ENCODE data around the gene ATXN10.

DNA sequence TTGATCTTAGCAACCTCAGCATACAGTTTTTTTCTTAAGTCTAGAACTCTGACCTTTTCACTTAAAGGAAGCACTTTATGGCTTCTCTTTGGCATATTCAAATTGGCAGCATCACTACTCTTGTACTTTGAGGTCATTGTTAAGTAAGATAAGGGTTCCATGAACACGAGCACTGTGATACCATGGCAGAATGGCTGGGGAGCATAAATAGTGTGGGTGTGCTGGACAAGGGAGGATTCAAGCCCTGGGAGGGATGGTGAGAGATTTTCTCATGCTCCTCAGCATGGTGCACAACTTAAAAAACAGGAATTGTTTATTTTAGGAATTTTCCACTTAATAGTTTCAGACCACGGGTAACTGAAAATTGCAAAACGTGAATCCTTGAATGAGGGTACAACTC is 111.4 kb downstream of the ATXN10 start:
- TF ChIP-seq, protein P1, sequence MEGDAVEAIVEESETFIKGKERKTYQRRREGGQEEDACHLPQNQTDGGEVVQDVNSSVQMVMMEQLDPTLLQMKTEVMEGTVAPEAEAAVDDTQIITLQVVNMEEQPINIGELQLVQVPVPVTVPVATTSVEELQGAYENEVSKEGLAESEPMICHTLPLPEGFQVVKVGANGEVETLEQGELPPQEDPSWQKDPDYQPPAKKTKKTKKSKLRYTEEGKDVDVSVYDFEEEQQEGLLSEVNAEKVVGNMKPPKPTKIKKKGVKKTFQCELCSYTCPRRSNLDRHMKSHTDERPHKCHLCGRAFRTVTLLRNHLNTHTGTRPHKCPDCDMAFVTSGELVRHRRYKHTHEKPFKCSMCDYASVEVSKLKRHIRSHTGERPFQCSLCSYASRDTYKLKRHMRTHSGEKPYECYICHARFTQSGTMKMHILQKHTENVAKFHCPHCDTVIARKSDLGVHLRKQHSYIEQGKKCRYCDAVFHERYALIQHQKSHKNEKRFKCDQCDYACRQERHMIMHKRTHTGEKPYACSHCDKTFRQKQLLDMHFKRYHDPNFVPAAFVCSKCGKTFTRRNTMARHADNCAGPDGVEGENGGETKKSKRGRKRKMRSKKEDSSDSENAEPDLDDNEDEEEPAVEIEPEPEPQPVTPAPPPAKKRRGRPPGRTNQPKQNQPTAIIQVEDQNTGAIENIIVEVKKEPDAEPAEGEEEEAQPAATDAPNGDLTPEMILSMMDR (IDR thresholded peaks at IDR 0.05) = no peak
- TF ChIP-seq POLR2A (IDR thresholded peaks at IDR 0.05) = no peak
